Neuron (in vitro differentiated cells): ENCODE results near the gene PABPC1L2A.
"Not testable (repeated sequence)": the region's sequence is repeated elsewhere in the genome, so short reads cannot be mapped to it uniquely, and the experiment has no call there.

ENCODE experiments used
- H2AFZ ChIP-seq: one replicate; pipeline ENCODE4 v1.6.1; 2013; ENCODE audit warnings: low read depth, mild to moderate bottlenecking, inconsistent platforms, low read length, moderate library complexity
- H3K27me3 ChIP-seq: one replicate; pipeline ENCODE4 v1.6.1; 2013; ENCODE audit warnings: low read length; ENCODE audit not compliant: insufficient read depth
- H3K36me3 ChIP-seq: one replicate; pipeline ENCODE4 v1.6.1; 2013; ENCODE audit warnings: low read length; ENCODE audit not compliant: insufficient read depth
- H3K4me1 ChIP-seq: one replicate; pipeline ENCODE4 v1.6.1; 2013; ENCODE audit warnings: low read length; ENCODE audit not compliant: insufficient read depth
- H3K4me3 ChIP-seq: 2 replicates; pipeline ENCODE4 v1.5.1; 2013; ENCODE audit warnings: mild to moderate bottlenecking, low read length, moderate library complexity
- H3K9me3 ChIP-seq: one replicate; pipeline ENCODE4 v1.6.1; 2013; ENCODE audit warnings: low read length

PABPC1L2A gene

DNA sequence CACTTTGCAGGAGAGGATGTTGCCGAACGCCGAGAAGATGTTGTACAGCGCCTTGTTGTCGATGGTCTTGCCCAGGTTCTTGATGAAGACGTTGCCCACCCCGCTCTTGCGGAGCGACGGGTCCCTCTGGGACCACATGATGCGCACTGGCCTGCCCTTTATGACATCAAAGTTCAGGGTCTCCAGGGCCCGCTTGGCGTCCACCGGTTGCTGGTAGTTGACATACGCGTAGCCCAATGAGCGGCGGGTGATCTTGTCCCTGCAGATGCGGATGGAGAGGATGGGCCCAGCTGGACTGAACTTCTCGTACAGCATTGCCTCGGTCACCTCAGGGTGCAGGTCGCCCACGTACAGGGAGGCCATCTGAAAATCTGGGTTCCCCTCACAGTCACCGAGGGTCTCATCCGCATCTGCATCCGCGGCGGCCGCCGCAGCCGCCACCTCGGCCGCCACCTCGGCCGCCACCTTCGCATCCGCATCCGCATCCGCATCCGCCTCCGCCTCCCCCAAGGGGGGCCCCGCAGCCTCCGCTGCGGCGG is at the start of gene PABPC1L2A:
Gene PABPC1L2A, minus strand, starts transcription at position 489 of the 539 bp plus-strand sequence. Its CDS starts 126 bp downstream, at position 363.
- H3K4me1 ChIP-seq, H3K4me3 ChIP-seq, H3K36me3 ChIP-seq, H2AFZ ChIP-seq, H3K9me3 ChIP-seq, H3K27me3 ChIP-seq: not testable (repeated sequence)

DNA sequence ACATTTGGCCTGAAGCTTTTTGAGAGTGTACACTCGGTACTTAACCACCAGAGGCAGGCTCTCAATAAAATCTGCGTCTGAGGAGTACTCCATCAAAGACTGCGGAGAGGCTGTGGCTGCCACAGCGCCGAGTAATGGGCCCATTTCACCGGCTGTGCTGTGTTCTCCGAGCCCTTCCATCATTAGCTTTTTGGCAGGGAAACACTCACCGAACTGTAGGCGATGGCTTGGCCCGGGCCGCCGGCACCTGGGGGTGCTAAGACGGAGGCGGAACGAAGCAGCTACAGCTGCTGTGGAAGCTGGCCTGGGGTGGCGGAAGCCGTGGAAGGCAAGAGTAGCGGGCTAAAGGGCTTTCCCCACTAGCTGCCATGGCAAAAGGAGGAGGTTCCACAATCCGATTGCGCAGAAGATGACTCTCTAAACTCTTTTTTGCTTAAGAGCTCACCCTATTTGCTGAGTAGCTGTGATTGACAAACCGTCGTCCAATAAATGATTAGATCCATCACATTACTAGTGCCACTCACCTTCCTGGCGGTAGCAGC is 48.5 kb upstream of the PABPC1L2A start:
- no peaks in the 10 kb centered on the region for H3K27me3 ChIP-seq
- no peak overlapping the region for H3K4me3 ChIP-seq
- H3K36me3 ChIP-seq, result no peaks in the 10 kb centered on the region
- no peak overlapping the region for H2AFZ ChIP-seq
- H3K4me1 ChIP-seq, result no peaks in the 10 kb centered on the region
- H3K9me3 ChIP-seq, result no peaks in the 10 kb centered on the region

GRCh38 chrX:73126240-73126639 is 46.9 kb upstream of the PABPC1L2A start:
- Histone ChIP-seq H3K9me3 (no peaks in the 10 kb centered on the region), H2AFZ (no peak overlapping the region), H3K4me1 (no peaks in the 10 kb centered on the region), H3K4me3 (no peak overlapping the region), H3K27me3 (no peaks in the 10 kb centered on the region), H3K36me3 (no peaks in the 10 kb centered on the region)

DNA sequence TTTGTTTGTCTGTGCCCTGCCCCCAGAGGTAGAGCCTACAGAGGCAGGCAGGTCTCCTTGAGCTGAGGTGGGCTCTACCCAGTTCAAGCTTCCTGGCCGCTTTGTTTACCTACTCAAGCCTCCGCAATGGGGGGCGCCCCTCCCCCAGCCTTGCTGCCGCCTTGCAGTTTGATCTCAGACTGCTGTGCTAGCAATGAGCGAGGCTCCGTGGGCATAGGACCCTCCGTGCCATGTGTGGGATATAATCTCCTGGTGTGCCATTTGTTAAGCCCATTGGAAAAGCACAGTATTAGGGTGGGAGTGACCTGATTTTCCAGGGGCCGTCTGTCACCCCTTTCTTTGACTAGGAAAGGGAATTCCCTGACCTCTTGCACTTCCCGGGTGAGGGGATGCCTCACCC is 20.2 kb upstream of the PABPC1L2A start:
- H3K36me3 ChIP-seq, H2AFZ ChIP-seq, H3K27me3 ChIP-seq, H3K4me3 ChIP-seq, H3K4me1 ChIP-seq, H3K9me3 ChIP-seq: not testable (repeated sequence)

- not testable (repeated sequence) for H2AFZ ChIP-seq, H3K27me3 ChIP-seq, H3K4me1 ChIP-seq, H3K36me3 ChIP-seq, H3K4me3 ChIP-seq, H3K9me3 ChIP-seq
Measured at GRCh38 chrX:73086766-73087165, 7.5 kb upstream of the PABPC1L2A start.

DNA sequence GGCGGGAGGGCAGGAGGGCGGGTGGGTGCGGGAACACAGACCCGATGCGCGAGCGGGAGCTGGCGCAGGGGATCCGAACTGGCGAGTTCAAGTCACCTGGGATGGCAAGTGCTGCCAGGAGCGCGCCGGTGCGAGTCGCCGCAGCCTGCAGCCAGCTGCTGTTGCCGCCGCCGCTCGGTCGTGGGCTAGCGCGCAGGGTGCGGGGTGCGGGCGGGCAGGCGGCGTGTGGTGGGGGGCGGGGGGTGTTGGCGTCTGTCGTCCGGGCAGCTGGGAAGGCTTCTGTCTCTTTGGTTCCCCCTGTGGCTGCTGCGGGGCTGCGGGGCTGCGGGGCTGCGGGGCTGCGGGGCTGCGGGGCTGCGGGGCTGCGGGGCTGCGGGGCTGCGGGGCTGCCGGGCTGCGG is 572 bp upstream of the PABPC1L2A start:
- H3K36me3 ChIP-seq, H3K9me3 ChIP-seq, H2AFZ ChIP-seq, H3K4me1 ChIP-seq, H3K4me3 ChIP-seq, H3K27me3 ChIP-seq: not testable (repeated sequence)

GRCh38 chrX:73078597-73078996 is 715 bp downstream of the PABPC1L2A start:
- H3K27me3 ChIP-seq, H2AFZ ChIP-seq, H3K4me3 ChIP-seq, H3K36me3 ChIP-seq, H3K9me3 ChIP-seq, H3K4me1 ChIP-seq: not testable (repeated sequence)

- Histone ChIP-seq H3K27me3 (peaks cover 9% of the 10 kb centered on the region), H2AFZ (no peak overlapping the region), H3K4me3 (no peak overlapping the region), H3K9me3 (no peaks in the 10 kb centered on the region), H3K36me3 (no peaks in the 10 kb centered on the region), H3K4me1 (no peaks in the 10 kb centered on the region)
Measured at GRCh38 chrX:73076838-73077237, 2.5 kb downstream of the PABPC1L2A start.

- H3K36me3 ChIP-seq, result no peaks in the 10 kb centered on the region
- H3K4me3 ChIP-seq, result no peak overlapping the region
- no peaks in the 10 kb centered on the region for H3K9me3 ChIP-seq
- H3K27me3 ChIP-seq, result no peaks in the 10 kb centered on the region
- H3K4me1 ChIP-seq, result no peaks in the 10 kb centered on the region
- H2AFZ ChIP-seq, result no peak overlapping the region
Measured at GRCh38 chrX:73069365-73070035, 9.8 kb downstream of the PABPC1L2A start.

DNA sequence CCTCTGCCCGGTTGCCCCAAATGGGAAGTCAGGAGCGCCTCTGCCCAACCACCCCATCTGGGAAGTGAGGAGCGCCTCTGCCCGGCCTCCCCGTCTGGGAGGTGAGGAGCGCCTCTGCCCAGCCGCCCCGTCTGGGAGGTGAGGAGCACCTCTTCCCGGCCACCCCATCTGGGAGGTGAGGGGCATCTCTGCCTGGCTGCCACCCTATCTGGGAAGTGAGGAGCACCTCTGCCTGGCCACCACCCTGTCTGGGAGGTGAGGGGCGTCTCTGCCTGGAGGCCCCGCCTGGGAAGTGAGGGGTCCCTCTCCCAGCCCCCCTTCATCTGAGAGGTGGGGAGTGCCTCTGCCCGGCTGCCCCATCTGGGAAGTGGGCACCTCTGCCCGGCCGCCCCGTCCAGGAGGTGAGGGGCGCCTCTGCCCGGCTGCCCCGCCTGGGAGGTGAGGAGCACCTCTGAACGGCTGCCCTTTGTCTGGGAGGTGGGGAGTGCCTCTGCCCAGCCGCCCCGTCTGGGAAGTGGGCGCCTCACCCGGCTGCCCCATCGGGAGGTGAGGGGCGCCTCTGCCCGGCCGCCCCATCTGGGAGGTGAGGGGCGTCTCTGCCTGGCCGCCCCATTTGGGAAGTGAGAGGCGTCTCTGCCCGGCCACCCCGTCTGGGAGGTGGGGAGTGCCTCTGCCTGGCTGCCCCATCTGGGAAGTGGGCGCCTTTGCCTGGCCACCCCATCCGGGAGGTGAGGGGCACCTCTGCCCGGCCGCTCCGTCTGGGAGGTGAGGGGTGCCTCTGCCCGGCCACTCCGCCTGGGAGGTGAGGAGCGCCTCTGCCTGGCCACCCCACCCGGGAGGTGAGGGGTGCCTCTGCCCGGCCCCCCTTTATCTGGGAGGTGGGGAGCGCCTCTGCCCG is 10.6 kb downstream of the PABPC1L2A start:
- H3K27me3 ChIP-seq, result no peaks in the 10 kb centered on the region
- H3K36me3 ChIP-seq, result no peaks in the 10 kb centered on the region
- no peak overlapping the region for H3K4me3 ChIP-seq
- no peaks in the 10 kb centered on the region for H3K9me3 ChIP-seq
- no peaks in the 10 kb centered on the region for H3K4me1 ChIP-seq
- H2AFZ ChIP-seq, result no peak overlapping the region

DNA sequence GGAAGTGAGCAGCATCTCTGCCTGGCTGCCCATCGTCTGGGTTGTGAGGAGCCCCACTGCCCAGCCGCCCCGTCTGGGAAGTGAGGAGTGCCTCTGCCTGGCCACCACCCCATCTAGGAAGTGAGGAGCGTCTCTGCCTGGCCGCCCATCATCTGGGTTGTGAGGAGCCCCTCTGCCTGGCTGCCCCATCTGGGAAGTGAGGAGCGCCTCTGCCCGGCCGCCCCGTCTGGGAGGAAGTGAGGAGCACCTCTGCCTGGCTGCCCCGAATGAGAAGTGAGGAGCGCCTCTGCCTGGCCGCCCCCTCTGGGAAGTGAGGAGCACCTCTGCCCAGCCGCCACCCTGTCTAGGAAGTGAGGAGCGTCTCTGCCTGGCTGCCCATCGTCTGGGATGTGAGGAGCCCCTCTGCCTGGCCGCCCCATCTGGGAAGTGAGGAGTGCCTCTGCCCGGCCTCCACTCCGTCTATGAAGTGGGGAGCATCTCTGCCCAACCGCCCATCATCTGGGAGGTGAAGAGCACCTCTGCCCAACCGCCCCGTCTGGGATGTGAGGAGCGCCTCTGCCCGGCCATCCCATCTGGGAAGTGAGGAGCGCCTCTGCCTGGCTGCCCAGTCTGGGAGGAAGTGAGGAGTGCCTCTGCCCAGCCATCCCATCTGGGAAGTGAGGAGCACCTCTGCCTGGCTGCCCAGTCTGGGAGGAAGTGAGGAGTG is 11.4 kb downstream of the PABPC1L2A start:
- not testable (repeated sequence) for H3K4me1 ChIP-seq, H2AFZ ChIP-seq, H3K36me3 ChIP-seq, H3K4me3 ChIP-seq, H3K9me3 ChIP-seq, H3K27me3 ChIP-seq

- Histone ChIP-seq H3K4me3 (no peak overlapping the region), H3K9me3 (no peaks in the 10 kb centered on the region), H3K4me1 (no peaks in the 10 kb centered on the region), H3K36me3 (no peaks in the 10 kb centered on the region), H2AFZ (no peak overlapping the region), H3K27me3 (peaks cover 2% of the 10 kb centered on the region)
Measured at GRCh38 chrX:73028876-73029275, 50.4 kb downstream of the PABPC1L2A start.
